Measurements from ENCODE around the gene ZSCAN20.

DNA sequence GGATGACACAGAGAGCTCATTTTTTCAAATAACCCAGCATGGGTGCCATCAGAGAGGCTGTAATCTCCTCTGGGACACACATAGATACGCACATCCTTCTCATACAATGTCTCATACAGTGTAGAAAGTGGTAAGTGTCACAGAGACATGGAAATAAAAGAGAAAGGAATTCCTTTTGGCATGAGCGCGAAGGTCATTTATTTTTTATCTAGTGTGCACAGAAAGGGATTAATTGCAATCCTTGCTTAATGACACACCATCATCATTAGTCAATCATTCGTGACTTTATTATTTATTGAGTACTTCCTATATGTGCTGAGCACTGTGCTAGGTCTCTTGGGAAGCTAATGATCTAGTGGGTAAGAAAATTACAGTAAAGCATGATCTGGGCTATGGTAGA is 5.0 kb downstream of the ZSCAN20 start:
- TF ChIP-seq CTCF (IDR thresholded peaks at IDR 0.05; ENCODE audit: insufficient read depth, low read depth, low read length): no peak
- no peak for TF ChIP-seq EZH2 (IDR thresholded peaks at IDR 0.05; ENCODE audit: insufficient read depth, low read length)

All from astrocyte (in vitro differentiated cells and primary cell).